ENCODE measurements around the gene TPH2. TPM values are rescaled to one million over a fixed set of nuclear protein-coding genes. Genes with fewer than 3 reads are reported as not detected.
A peak's percentile ranks its signal among the peaks of the same experiment; 100 is the strongest.

The TPH2 gene
- total RNA-seq, 1 donor from 2014 or later: not detected

DNA sequence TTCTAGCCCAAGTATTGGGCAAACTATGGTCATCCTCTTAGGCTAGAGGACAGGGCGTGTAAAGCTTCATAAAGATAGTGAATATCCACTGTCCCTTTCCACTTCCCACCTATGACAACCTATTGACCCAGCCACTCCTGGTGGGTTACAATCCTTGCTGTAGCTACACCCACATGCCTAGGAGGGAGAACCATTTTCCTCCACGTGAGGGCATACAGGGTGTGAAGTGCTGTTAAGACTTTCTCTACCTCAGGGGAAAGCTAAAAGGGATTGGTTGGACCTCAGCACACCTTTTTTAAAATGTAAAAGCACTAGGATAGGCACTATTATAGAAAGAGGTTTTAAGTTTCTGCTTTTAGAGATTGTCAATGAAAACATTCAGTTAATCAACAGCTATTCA, 124.4 kb downstream of the TPH2 start:
- TF ChIP-seq, protein P1, sequence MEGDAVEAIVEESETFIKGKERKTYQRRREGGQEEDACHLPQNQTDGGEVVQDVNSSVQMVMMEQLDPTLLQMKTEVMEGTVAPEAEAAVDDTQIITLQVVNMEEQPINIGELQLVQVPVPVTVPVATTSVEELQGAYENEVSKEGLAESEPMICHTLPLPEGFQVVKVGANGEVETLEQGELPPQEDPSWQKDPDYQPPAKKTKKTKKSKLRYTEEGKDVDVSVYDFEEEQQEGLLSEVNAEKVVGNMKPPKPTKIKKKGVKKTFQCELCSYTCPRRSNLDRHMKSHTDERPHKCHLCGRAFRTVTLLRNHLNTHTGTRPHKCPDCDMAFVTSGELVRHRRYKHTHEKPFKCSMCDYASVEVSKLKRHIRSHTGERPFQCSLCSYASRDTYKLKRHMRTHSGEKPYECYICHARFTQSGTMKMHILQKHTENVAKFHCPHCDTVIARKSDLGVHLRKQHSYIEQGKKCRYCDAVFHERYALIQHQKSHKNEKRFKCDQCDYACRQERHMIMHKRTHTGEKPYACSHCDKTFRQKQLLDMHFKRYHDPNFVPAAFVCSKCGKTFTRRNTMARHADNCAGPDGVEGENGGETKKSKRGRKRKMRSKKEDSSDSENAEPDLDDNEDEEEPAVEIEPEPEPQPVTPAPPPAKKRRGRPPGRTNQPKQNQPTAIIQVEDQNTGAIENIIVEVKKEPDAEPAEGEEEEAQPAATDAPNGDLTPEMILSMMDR (IDR thresholded peaks at IDR 0.05; ENCODE audit: unreplicated experiment): no peak
- peaks cover 8% of the 10 kb centered on the region for H3K4me1 Mint-ChIP-seq
- DNase-seq (ENCODE audit: low spot score in 2 of 2, unreplicated experiment in 2 of 2): no peak
- H3K27ac Mint-ChIP-seq: no peak overlapping the region
- H3K27me3 Mint-ChIP-seq (ENCODE audit: low read depth): peaks cover 15% of the 10 kb centered on the region
- H3K36me3 Mint-ChIP-seq: no peaks in the 10 kb centered on the region
- H3K4me3 Mint-ChIP-seq: no peak overlapping the region
- H3K9me3 Mint-ChIP-seq: peaks cover 14% of the 10 kb centered on the region

DNA sequence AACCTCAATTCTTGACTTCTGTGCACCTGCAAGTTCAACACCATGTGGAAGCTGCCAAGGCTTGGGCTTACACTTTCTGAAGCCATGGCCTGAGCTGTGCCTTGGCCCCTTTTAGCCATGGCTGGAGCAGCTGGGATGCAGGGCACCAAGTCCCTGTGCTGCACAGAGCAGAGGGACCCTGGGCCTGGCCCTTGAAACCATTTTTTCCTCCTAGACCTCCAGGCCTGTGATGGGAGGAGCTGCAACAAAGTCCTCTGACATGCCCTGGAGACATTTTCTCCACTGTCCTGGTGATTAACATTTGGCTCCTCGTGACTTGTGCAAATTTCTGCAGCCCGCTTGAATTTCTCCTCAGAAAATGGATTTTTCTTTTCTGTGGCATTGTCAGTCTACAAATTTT, 132.4 kb downstream of the TPH2 start:
- Mint-ChIP-seq H3K36me3 (peaks cover 6% of the 10 kb centered on the region), H3K4me1 (peaks cover 16% of the 10 kb centered on the region), H3K27me3 (ENCODE audit: low read depth) (peaks cover 5% of the 10 kb centered on the region), H3K9me3 (peaks cover 14% of the 10 kb centered on the region), H3K27ac (no peak overlapping the region), H3K4me3 (no peak overlapping the region)
- no peak for DNase-seq (ENCODE audit: low spot score in 2 of 2, unreplicated experiment in 2 of 2)
- TF ChIP-seq, protein P1 (IDR thresholded peaks at IDR 0.05; ENCODE audit: unreplicated experiment): no peak

DNA sequence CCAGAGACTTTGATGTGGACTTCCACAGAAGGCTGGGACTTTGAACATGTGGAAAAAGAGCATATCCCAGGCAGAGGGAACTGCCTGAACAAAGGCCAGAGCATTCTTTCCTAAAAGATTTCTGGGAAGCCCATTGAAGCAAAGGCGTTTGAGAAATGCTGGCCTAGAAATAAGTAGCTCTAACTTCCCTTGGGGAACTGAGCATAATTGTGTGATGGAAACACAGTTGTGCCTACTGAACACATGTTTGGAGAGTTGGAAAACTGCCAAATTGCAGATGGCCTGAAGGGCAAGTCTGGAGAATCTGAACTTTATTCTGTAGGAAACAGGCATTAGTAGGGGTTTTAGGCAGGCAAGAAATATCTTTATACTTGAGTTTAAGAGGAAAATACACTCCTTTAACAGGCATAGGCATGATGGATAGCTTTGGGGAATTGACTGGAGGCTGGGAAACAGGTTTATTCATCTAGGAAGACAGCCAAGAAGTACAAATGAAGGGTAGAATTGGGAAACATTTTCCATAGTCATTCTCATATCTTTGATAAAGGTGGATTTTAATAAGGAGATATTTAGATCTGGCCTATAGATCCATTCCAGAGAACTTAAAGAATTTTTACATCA, 134.1 kb downstream of the TPH2 start:
- no peak overlapping the region for H3K4me3 Mint-ChIP-seq
- no peaks in the 10 kb centered on the region for H3K27me3 Mint-ChIP-seq (ENCODE audit: low read depth)
- peaks cover 14% of the 10 kb centered on the region for H3K9me3 Mint-ChIP-seq
- peak overlapping the region; percentile 76 for H3K27ac Mint-ChIP-seq
- TF ChIP-seq, protein P1 (IDR thresholded peaks at IDR 0.05; ENCODE audit: unreplicated experiment): no peak
- peaks cover 16% of the 10 kb centered on the region for H3K4me1 Mint-ChIP-seq
- peaks cover 6% of the 10 kb centered on the region for H3K36me3 Mint-ChIP-seq
- DNase-seq (ENCODE audit: low spot score in 2 of 2, unreplicated experiment in 2 of 2): no peak

DNA sequence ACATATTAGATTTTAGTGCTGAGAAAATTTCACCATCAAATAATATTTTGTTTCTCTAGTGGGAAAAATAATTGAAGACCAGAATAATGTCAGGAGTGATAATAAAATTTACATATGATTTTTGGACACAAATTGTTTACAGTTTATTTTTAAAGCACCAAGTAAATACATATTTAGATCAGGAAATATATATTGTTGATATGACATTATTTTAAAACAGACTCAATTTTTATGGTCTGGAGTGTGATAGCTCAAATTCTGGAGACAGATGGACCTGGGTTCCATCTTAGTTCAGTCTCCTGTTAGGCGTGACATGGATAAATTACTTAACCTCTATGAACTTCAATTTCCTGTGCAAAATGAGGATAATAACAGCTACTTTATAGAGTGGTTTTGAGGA, 135.4 kb downstream of the TPH2 start:
- no peak overlapping the region for H3K27ac Mint-ChIP-seq
- peaks cover 6% of the 10 kb centered on the region for H3K36me3 Mint-ChIP-seq
- TF ChIP-seq, protein P1 (IDR thresholded peaks at IDR 0.05; ENCODE audit: unreplicated experiment): no peak
- H3K9me3 Mint-ChIP-seq: peaks cover 14% of the 10 kb centered on the region
- H3K27me3 Mint-ChIP-seq (ENCODE audit: low read depth): no peaks in the 10 kb centered on the region
- peaks cover 16% of the 10 kb centered on the region for H3K4me1 Mint-ChIP-seq
- DNase-seq (ENCODE audit: low spot score in 2 of 2, unreplicated experiment in 2 of 2): no peak
- H3K4me3 Mint-ChIP-seq: no peak overlapping the region

DNA sequence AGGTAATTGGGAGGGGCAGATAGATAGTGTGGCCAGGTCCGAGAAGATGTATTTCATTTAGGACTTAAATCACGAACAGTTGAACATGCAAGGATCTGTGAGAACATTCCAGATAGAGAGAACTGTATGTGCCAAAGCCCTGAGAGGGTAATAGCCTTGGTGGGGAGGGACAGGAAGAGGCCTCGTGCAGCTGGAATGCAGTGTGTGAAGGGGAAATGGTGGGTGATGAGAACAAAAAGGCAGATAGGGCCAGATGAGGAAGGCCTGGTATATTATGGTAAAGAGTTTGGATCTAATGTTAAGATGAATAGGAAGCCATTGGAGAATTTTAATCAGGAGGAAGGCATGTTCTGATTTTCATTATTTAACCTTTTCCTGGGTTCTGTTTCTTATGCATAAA, 136.3 kb downstream of the TPH2 start:
- H3K27ac Mint-ChIP-seq: no peak overlapping the region
- TF ChIP-seq, protein P1 (IDR thresholded peaks at IDR 0.05; ENCODE audit: unreplicated experiment): no peak
- no peak for DNase-seq (ENCODE audit: low spot score in 2 of 2, unreplicated experiment in 2 of 2)
- H3K27me3 Mint-ChIP-seq (ENCODE audit: low read depth): no peaks in the 10 kb centered on the region
- peaks cover 16% of the 10 kb centered on the region for H3K4me1 Mint-ChIP-seq
- no peak overlapping the region for H3K4me3 Mint-ChIP-seq
- H3K36me3 Mint-ChIP-seq: peaks cover 6% of the 10 kb centered on the region
- H3K9me3 Mint-ChIP-seq: peaks cover 14% of the 10 kb centered on the region

DNA sequence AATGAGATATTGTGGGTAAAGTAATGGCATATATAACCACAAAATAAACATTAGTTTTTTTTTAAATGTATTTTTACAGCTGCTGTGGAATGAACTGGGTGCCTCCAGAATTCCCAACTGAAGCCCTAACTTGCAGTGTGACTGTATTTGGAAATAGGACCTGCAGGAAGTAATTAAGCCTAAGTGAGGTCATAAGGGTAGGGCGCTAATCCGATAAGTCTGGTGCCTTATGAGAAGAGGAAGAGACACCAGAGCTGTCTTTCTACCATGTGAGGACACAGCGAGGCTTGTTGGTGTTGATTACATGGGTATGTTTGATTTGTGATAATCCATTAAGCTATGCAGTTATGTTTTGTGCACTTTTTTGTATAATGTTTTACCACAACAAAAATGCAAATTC, 136.8 kb downstream of the TPH2 start:
- Mint-ChIP-seq H3K4me3 (no peak overlapping the region), H3K27ac (no peak overlapping the region), H3K9me3 (peaks cover 11% of the 10 kb centered on the region), H3K27me3 (ENCODE audit: low read depth) (no peaks in the 10 kb centered on the region), H3K36me3 (peaks cover 6% of the 10 kb centered on the region), H3K4me1 (peaks cover 16% of the 10 kb centered on the region)
- no peak for DNase-seq (ENCODE audit: low spot score in 2 of 2, unreplicated experiment in 2 of 2)
- TF ChIP-seq, protein P1 (IDR thresholded peaks at IDR 0.05; ENCODE audit: unreplicated experiment): no peak
